Suprapubic skin (tissue), 4 donors: Measurements from ENCODE around the gene TMPO. TPM values are rescaled to one million over a fixed set of nuclear protein-coding genes. Genes with fewer than 3 reads are reported as not detected.
"Not testable (repeated sequence)": the region's sequence is repeated elsewhere in the genome, so short reads cannot be mapped to it uniquely, and the experiment has no call there.

ENCODE experiments used
- DNase-seq, 2 donors: peaks; one replicate each; pipeline ENCODE4 v3.0.0-alpha.2; 2019; ENCODE audit warnings: low spot score in 2 of 2
- H3K27ac ChIP-seq: fragments of 200-600 bp; sonication (generic); one replicate; pipeline ENCODE4 v1.5.1; 2019
- H3K27me3 ChIP-seq: fragments of 200-600 bp; sonication (generic); one replicate; pipeline ENCODE4 v1.5.1; 2019
- H3K36me3 ChIP-seq: fragments of 200-600 bp; sonication (generic); one replicate; pipeline ENCODE4 v1.5.1; 2019
- H3K4me1 ChIP-seq: fragments of 200-600 bp; sonication (generic); one replicate; pipeline ENCODE4 v1.5.1; 2019
- H3K4me3 ChIP-seq: fragments of 200-600 bp; sonication (generic); one replicate; pipeline ENCODE4 v1.5.1; 2019; ENCODE audit warnings: mild to moderate bottlenecking
- H3K9me3 ChIP-seq: fragments of 200-600 bp; sonication (generic); one replicate; pipeline ENCODE4 v1.5.1; 2019
- EP300 ChIP-seq: sonication (generic); formaldehyde crosslinking; IDR thresholded peaks from one replicate; pipeline ENCODE4 v1.6.1; 2017; ENCODE audit warnings: antibody characterized with exemption
- POLR2A ChIP-seq, 2 donors: fragments of 450-650 bp; IDR thresholded peaks; one replicate each; pipeline ENCODE4 v1.6.1; 2017; ENCODE audit warnings: antibody characterized with exemption in 2 of 2, mild to moderate bottlenecking in 2 of 2, moderate library complexity in 2 of 2
- POLR2AphosphoS5 ChIP-seq, 3 donors: sonication (generic); formaldehyde crosslinking; IDR thresholded peaks; one replicate each; pipeline ENCODE4 v1.6.1; 2017; ENCODE audit warnings: antibody characterized with exemption in 3 of 3
- WGBS: methylation state at CpG from one replicate; pipeline ENCODE4 v1.1.5; 2018; 5-methylcytosine and 5-hydroxymethylcytosine counted together
- total RNA-seq, 4 donors: library from RNA; depleted of rRNA; stranded (reverse); fragments of >200 nt; gene quantifications; one replicate each; pipeline ENCODE4 v1.1.0, GENCODE V29; 2016
- TF ChIP-seq, protein P1 (sequence below), 2 donors: fragments of 200-600 bp in 1 of 2; fragments of 450-650 bp in 1 of 2; sonication (generic) in 1 of 2; IDR thresholded peaks; one replicate each; pipeline ENCODE4 v1.5.1; 2016 to 2019; ENCODE audit warnings: antibody characterized with exemption in 2 of 2, mild to moderate bottlenecking in 1 of 2, moderate library complexity in 1 of 2

The TMPO gene
- total RNA-seq, 4 donors from 2014 or later, result 45.7 to 66.5 (median 51.0) TPM

DNA sequence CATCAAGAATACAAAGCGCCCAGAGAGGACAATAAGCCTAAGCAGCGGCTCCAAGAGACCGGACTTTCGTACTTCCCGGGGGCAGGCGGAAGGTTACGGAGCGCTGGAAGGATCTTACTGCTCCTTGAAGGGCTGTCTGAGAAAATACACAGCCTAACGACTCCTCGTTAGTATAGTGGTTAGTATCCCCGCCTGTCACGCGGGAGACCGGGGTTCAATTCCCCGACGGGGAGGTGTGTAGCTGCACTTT is 12.1 kb upstream of the TMPO start:
- Histone ChIP-seq H3K4me1 (peaks cover 18% of the 10 kb centered on the region), H3K9me3 (no peaks in the 10 kb centered on the region), H3K4me3 (peak overlapping the region; percentile 74), H3K27ac (peak overlapping the region; percentile 91), H3K36me3 (no peaks in the 10 kb centered on the region), H3K27me3 (no peaks in the 10 kb centered on the region)
- DNase-seq, result peak; percentile 93
- WGBS, result 0% methylated on average over 16 of the region's 16 CpGs
- TF ChIP-seq EP300 (no peak), POLR2AphosphoS5 (IDR thresholded peaks at IDR 0.05) (peak; percentile 6 to 71 (median 28)), POLR2A (IDR thresholded peaks at IDR 0.05) (no peak)
- TF ChIP-seq, protein P1, sequence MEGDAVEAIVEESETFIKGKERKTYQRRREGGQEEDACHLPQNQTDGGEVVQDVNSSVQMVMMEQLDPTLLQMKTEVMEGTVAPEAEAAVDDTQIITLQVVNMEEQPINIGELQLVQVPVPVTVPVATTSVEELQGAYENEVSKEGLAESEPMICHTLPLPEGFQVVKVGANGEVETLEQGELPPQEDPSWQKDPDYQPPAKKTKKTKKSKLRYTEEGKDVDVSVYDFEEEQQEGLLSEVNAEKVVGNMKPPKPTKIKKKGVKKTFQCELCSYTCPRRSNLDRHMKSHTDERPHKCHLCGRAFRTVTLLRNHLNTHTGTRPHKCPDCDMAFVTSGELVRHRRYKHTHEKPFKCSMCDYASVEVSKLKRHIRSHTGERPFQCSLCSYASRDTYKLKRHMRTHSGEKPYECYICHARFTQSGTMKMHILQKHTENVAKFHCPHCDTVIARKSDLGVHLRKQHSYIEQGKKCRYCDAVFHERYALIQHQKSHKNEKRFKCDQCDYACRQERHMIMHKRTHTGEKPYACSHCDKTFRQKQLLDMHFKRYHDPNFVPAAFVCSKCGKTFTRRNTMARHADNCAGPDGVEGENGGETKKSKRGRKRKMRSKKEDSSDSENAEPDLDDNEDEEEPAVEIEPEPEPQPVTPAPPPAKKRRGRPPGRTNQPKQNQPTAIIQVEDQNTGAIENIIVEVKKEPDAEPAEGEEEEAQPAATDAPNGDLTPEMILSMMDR (IDR thresholded peaks at IDR 0.05), result no peak

GRCh38 chr12:98503592-98504367 is 11.6 kb upstream of the TMPO start:
- Histone ChIP-seq H3K4me1 (peaks cover 18% of the 10 kb centered on the region), H3K9me3 (no peaks in the 10 kb centered on the region), H3K36me3 (no peaks in the 10 kb centered on the region), H3K27ac (peak overlapping the region; percentile 91), H3K4me3 (peak overlapping the region; percentile 74), H3K27me3 (no peaks in the 10 kb centered on the region)
- TF ChIP-seq POLR2AphosphoS5 (IDR thresholded peaks at IDR 0.05) (peak in 2 of 3 donors; percentile 13 to 62), POLR2A (IDR thresholded peaks at IDR 0.05) (no peak), EP300 (no peak)
- TF ChIP-seq, protein P1 (IDR thresholded peaks at IDR 0.05), result no peak
- under 1% methylated on average over 43 of the region's 43 CpGs for WGBS
- DNase-seq, result peak; percentile 96

GRCh38 chr12:98504368-98504617 is 11.1 kb upstream of the TMPO start:
- Histone ChIP-seq H3K36me3 (no peaks in the 10 kb centered on the region), H3K9me3 (no peaks in the 10 kb centered on the region), H3K4me1 (peaks cover 18% of the 10 kb centered on the region), H3K27me3 (no peaks in the 10 kb centered on the region), H3K4me3 (peak overlapping the region; percentile 74), H3K27ac (peak overlapping the region; percentile 91)
- no peak for DNase-seq
- 15% methylated on average over 3 of the region's 3 CpGs for WGBS
- TF ChIP-seq POLR2A (IDR thresholded peaks at IDR 0.05) (no peak), POLR2AphosphoS5 (IDR thresholded peaks at IDR 0.05) (no peak), EP300 (no peak)
- TF ChIP-seq, protein P1 (IDR thresholded peaks at IDR 0.05), result no peak

DNA sequence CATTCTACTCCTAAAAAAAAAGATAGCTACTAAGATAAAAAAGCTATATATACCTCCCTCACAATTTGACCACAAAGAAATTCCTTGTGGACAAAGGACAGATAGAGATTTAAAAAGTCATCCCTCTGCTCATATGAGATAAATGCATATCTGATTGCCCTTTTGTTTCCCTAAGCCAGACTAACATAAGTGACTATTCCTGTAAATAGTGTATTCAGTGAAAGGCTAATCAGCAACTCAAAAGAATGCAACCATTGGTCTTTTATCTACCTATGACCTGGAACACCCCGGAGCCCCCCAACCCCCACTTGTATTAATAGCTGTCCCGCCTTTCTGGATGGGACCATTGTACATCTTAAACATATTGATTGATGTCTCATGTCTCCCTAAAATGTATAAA is 6.3 kb upstream of the TMPO start:
- Histone ChIP-seq H3K27ac (no peak overlapping the region), H3K9me3 (no peaks in the 10 kb centered on the region), H3K27me3 (no peaks in the 10 kb centered on the region), H3K4me1 (peaks cover 13% of the 10 kb centered on the region), H3K4me3 (no peak overlapping the region), H3K36me3 (no peaks in the 10 kb centered on the region)
- 79% methylated on average over 2 of the region's 2 CpGs for WGBS
- DNase-seq, result no peak
- no peak for TF ChIP-seq EP300
- TF ChIP-seq POLR2A (IDR thresholded peaks at IDR 0.05), result no peak
- TF ChIP-seq, protein P1 (IDR thresholded peaks at IDR 0.05), result no peak

DNA sequence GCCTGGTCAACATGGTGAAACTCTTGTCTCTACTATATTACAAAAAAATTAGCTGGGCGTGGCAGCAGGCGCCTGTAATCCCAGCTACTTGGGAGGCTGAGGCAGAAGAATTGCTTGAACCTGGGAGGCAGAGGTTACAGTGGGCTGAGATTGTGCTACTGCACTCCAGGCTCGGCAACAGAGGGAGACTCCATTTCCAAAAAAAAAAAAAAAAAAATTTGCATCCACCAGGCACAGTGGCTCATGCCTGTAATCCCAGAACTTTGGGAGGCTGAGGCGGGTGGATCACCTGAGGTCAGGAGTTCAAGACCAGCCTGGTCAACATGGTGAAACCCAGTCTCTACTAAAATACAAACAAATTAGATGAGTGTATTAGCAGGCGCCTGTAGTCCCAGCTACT is 3.6 kb upstream of the TMPO start:
- WGBS, result 93% methylated on average over 5 of the region's 5 CpGs
- H3K4me1 ChIP-seq, result peaks cover 16% of the 10 kb centered on the region

More for the DNA sequence above, 3.6 kb upstream of the TMPO start:
- H3K27me3 ChIP-seq, H3K4me3 ChIP-seq, H3K36me3 ChIP-seq, DNase-seq, H3K9me3 ChIP-seq, H3K27ac ChIP-seq: not testable (repeated sequence)
